Mesothelial cell of epicardium (in vitro differentiated cells): ENCODE data around the gene AKNA. TPM values are rescaled to one million over a fixed set of nuclear protein-coding genes. Genes with fewer than 3 reads are reported as not detected.

Experiments used
- DNase-seq, 2 experiments: peaks; one replicate each; pipeline ENCODE4 v3.0.0; 2021; ENCODE audit warnings: low spot score in 2 of 2; ENCODE audit not compliant: unreplicated experiment in 2 of 2
- H3K27ac Mint-ChIP-seq: 2 replicates; pipeline ENCODE4 v1.8.0; 2021; ENCODE audit warnings: mixed read lengths
- H3K27me3 Mint-ChIP-seq: 2 replicates; pipeline ENCODE4 v1.8.0; 2021; ENCODE audit warnings: low read depth, mixed read lengths
- H3K36me3 Mint-ChIP-seq: 2 replicates; pipeline ENCODE4 v1.8.0; 2021; ENCODE audit warnings: mixed read lengths
- H3K4me1 Mint-ChIP-seq: 2 replicates; pipeline ENCODE4 v1.8.0; 2021; ENCODE audit warnings: mixed read lengths
- H3K4me3 Mint-ChIP-seq: 2 replicates; pipeline ENCODE4 v1.8.0; 2021; ENCODE audit warnings: mild to moderate bottlenecking, moderate library complexity, mixed read lengths
- H3K9me3 Mint-ChIP-seq: 2 replicates; pipeline ENCODE4 v1.8.0; 2021; ENCODE audit warnings: mixed read lengths
- total RNA-seq: library from RNA; stranded (reverse); gene quantifications from 3 replicates; pipeline ENCODE4 v1.2.1, GENCODE V29; 2021
- TF ChIP-seq, protein P1 (sequence below): fragments of 200-600 bp; sonication (generic); IDR thresholded peaks from one replicate; pipeline ENCODE4 v1.5.0; 2021; ENCODE audit warnings: antibody characterized with exemption; ENCODE audit not compliant: unreplicated experiment

The AKNA gene
- total RNA-seq, 1 donor from 2014 or later = 23.1 TPM

DNA sequence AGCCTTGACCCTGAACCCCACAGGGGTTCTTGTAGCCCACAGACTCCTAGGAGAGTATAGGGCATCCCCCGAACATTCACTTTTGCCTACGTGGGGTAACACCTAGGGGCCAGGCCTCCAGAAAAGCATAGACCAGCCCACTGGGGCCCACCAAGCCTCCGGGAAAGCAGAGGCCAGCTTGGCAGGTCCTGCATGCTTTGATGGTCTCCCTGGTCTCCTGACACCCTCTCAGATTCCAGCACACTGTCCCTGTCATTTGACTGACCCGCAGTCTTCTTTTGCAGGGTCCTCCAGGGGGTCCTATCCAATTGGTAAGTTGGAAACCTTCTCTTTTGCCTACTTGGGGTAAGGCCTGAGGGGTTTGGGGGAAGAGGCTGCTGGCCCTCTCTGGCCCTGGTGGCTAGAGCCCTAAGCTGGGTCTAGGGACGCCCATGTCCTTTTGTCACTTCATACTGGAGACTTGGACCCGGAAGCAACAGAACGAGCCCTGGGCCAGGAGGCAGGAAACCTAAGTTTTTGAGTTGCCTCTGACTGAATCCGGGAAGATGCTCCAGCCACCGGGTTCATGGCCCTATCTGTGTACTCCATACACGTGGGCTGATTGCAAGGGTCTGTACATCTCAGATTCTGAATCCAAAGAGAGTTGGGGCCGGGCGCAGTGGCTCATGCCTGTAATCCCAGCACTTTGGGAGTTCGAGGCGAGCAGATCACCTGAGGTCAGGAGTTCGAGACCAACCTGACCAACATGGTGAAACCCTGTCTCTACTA lies 85.8 kb downstream of the AKNA start:
- H3K36me3 Mint-ChIP-seq = peaks cover 35% of the 10 kb centered on the region

DNA sequence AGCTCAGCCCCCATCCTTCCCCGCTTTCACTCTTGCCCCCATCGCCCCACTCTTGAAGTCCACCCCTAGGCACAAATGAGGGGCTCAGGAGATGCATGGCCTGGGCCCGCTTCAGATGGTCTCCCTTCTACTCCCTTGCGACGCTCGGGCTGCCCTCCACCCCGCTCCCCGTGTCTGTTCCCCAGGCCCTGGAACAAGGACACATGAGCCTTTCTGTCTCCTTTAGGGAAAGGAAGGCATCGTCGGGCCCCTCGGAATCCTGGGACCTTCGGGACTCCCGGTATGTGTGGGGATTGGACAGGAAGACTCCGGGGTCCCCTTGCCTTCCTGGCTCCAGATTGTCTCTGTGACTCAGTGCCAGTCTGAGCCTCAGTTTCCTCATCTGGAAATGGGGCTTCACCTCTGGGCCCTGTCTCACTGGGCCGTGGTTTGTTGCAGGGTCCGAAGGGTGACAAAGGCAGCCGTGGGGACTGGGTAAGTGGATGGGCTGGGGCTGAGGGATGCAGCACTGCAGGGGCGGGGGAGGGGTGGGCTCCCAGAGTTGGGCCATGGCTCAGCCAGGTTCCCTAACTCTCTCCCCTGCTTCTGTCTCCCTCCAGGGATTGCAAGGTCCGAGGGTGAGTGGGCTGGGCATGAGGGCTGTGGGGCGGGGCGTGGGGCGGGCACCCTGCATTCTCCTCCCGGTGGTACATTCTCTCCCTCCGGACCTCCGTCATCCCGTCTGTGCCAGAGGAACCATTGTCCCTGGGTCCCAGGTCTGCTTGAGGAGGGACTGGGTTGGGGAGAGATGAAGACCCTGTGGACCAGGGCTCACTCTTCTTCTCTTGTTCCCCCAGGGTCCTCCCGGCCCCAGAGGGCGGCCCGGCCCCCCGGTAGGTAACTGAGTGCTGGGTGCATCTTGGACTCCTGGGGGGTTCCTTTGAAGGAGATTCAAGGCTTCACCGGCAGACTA lies 86.7 kb downstream of the AKNA start:
- no peaks in the 10 kb centered on the region for H3K27me3 Mint-ChIP-seq
- peaks cover 43% of the 10 kb centered on the region for H3K36me3 Mint-ChIP-seq
- no peak overlapping the region for H3K4me3 Mint-ChIP-seq
- peaks cover 4% of the 10 kb centered on the region for H3K4me1 Mint-ChIP-seq
- H3K27ac Mint-ChIP-seq = no peak overlapping the region
- TF ChIP-seq, protein P1, sequence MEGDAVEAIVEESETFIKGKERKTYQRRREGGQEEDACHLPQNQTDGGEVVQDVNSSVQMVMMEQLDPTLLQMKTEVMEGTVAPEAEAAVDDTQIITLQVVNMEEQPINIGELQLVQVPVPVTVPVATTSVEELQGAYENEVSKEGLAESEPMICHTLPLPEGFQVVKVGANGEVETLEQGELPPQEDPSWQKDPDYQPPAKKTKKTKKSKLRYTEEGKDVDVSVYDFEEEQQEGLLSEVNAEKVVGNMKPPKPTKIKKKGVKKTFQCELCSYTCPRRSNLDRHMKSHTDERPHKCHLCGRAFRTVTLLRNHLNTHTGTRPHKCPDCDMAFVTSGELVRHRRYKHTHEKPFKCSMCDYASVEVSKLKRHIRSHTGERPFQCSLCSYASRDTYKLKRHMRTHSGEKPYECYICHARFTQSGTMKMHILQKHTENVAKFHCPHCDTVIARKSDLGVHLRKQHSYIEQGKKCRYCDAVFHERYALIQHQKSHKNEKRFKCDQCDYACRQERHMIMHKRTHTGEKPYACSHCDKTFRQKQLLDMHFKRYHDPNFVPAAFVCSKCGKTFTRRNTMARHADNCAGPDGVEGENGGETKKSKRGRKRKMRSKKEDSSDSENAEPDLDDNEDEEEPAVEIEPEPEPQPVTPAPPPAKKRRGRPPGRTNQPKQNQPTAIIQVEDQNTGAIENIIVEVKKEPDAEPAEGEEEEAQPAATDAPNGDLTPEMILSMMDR = no peak
- DNase-seq = peak in 1 of 2 experiments; percentile 33
- H3K9me3 Mint-ChIP-seq = peaks cover under 1% of the 10 kb centered on the region

More for the DNA sequence above, 85.8 kb downstream of the AKNA start:
- TF ChIP-seq, protein P1 = no peak
- no peaks in the 10 kb centered on the region for H3K27me3 Mint-ChIP-seq
- H3K9me3 Mint-ChIP-seq = no peaks in the 10 kb centered on the region
- no peak overlapping the region for H3K4me3 Mint-ChIP-seq
- DNase-seq = peak in 1 of 2 experiments; percentile 11
- no peak overlapping the region for H3K27ac Mint-ChIP-seq
- peaks cover 4% of the 10 kb centered on the region for H3K4me1 Mint-ChIP-seq

GRCh38 chr9:114300153-114300845 lies 87.5 kb downstream of the AKNA start:
- Mint-ChIP-seq H3K4me1 (no peaks in the 10 kb centered on the region), H3K27ac (no peak overlapping the region), H3K9me3 (peaks cover 7% of the 10 kb centered on the region), H3K36me3 (peaks cover 51% of the 10 kb centered on the region), H3K27me3 (no peaks in the 10 kb centered on the region), H3K4me3 (no peak overlapping the region)
- TF ChIP-seq, protein P1 = no peak
- peak in 1 of 2 experiments; percentile 25 for DNase-seq

DNA sequence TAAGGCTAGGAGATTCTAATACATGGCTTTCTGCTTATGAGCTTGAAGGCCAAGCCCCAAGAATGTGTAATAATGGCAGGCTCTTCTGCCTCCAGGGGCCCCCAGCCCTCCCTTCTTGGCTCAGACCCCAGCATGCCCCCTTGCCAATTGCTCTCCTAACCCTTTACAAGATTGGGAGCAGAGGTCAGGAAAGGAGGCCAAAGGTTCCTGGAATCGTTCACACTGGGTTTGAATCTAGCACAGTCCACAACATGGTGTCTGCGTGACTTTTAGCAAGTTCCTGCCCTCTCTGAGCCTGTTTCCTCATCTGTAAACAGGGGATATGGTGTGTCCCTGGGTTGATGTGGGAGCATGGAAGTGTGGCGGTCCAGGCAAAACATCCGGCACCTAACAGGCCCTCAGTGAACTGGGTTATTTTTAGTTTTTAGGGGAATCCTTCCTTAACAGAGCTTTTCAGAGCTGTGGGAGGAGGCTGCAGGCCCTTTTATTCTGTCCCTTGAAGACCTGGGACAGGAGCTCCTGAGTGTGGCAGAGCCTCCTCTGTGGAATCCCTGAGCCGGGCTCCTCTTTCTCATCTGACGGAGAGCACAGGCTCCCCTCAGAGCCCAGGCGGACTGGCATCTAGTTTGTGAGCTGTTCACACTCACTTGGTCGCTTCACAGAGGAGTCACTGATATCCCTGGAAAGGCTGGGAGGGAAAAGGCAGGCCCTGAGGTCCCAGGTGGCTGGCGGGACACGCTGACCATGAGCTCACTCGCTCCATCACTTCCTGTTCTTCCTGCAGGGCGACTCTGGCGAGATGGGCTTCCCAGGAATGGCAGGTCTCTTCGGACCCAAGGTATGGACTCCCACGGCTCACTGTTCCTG lies 88.3 kb downstream of the AKNA start:
- H3K4me1 Mint-ChIP-seq = no peaks in the 10 kb centered on the region
- TF ChIP-seq, protein P1 = no peak
- no peaks in the 10 kb centered on the region for H3K27me3 Mint-ChIP-seq
- H3K4me3 Mint-ChIP-seq = no peak overlapping the region
- H3K9me3 Mint-ChIP-seq = peaks cover 15% of the 10 kb centered on the region
- H3K27ac Mint-ChIP-seq = no peak overlapping the region
- H3K36me3 Mint-ChIP-seq = peaks cover 59% of the 10 kb centered on the region
- DNase-seq = peak in 1 of 2 experiments; percentile 31

GRCh38 chr9:114296338-114296737 lies 91.4 kb downstream of the AKNA start:
- H3K4me1 Mint-ChIP-seq = no peaks in the 10 kb centered on the region
- DNase-seq = no peak
- no peaks in the 10 kb centered on the region for H3K27me3 Mint-ChIP-seq
- H3K9me3 Mint-ChIP-seq = peaks cover 23% of the 10 kb centered on the region
- TF ChIP-seq, protein P1 = no peak
- H3K36me3 Mint-ChIP-seq = peaks cover 73% of the 10 kb centered on the region
- H3K4me3 Mint-ChIP-seq = no peak overlapping the region
- no peak overlapping the region for H3K27ac Mint-ChIP-seq
